Panc1 (cell line): ENCODE data around the gene ARMC10. TPM values are rescaled to one million over a fixed set of nuclear protein-coding genes. Genes with fewer than 3 reads are reported as not detected.

ENCODE experiments used
- ATAC-seq: fragments of 200-7000 bp; cut with Tn5 transposase; 2 replicates; pipeline ENCODE4 v1.9.1; 2020; ENCODE audit warnings: mild to moderate bottlenecking, moderate library complexity
- BruUV-seq: library from RNA; stranded (reverse); fragments of 400-500 nt; replicated peaks from 2 replicates; lab custom pipeline; 2021; lab: Mats Ljungman, UMichigan
- CTCF ChIA-PET: fragments of 300-600 bp; sonication (Branson Sonifier 250); formaldehyde crosslinking; loops from one replicate; lab custom pipeline; 2022; ENCODE audit warnings: antibody characterized with exemption; lab: Charles Lee
- POLR2A ChIA-PET: fragments of 300-600 bp; sonication (Branson Sonifier 250); formaldehyde crosslinking; loops from one replicate; lab custom pipeline; 2022; ENCODE audit warnings: antibody characterized with exemption; lab: Charles Lee
- DNase-seq: peaks from one replicate; pipeline ENCODE4 v3.0.0-alpha.2; 2010; ENCODE audit warnings: low read depth, low spot score
- H3K27ac ChIP-seq: 2 replicates; pipeline ENCODE4 v1.5.1; 2011; ENCODE audit warnings: mild to moderate bottlenecking, low read length, inconsistent platforms
- H3K27me3 ChIP-seq: fragments of 200-500 bp; sonication (Bioruptor generic); 2 replicates; pipeline ENCODE4 v1.6.0; 2014; ENCODE audit warnings: low read length, inconsistent platforms; ENCODE audit not compliant: control insufficient read depth, insufficient read depth
- H3K36me3 ChIP-seq: fragments of 200-500 bp; sonication (Bioruptor generic); 2 replicates; pipeline ENCODE4 v1.5.1; 2014; ENCODE audit warnings: inconsistent platforms, mild to moderate bottlenecking, low read length, moderate library complexity; ENCODE audit not compliant: control insufficient read depth, insufficient read depth
- H3K4me1 ChIP-seq: 2 replicates; pipeline ENCODE4 v1.5.1; 2011; ENCODE audit warnings: inconsistent platforms, mild to moderate bottlenecking, low read length, moderate library complexity; ENCODE audit not compliant: control insufficient read depth, insufficient read depth
- H3K4me3 ChIP-seq, 2 experiments: 2 replicates each; pipeline ENCODE4 v1.5.1; 2011 to 2012; ENCODE audit warnings: low read depth in 2 of 2, low read length in 2 of 2, mild to moderate bottlenecking in 2 of 2, inconsistent platforms in 1 of 2, moderate library complexity in 1 of 2
- H3K9me3 ChIP-seq: fragments of 200-500 bp; sonication (Bioruptor generic); 2 replicates; pipeline ENCODE4 v1.5.1; 2014; ENCODE audit warnings: low read depth, mild to moderate bottlenecking, inconsistent platforms, low read length, moderate library complexity; ENCODE audit not compliant: control insufficient read depth, insufficient read depth
- CTCF ChIP-seq: fragments of 450-650 bp; IDR thresholded peaks from 2 replicates; pipeline ENCODE4 v1.5.1; 2017; ENCODE audit warnings: mild to moderate bottlenecking
- POLR2AphosphoS5 ChIP-seq: IDR thresholded peaks from 2 replicates; pipeline ENCODE4 v1.6.1; 2012; ENCODE audit warnings: mild to moderate bottlenecking, low read depth, low read length, moderate library complexity
- SIN3A ChIP-seq: IDR thresholded peaks from 2 replicates; pipeline ENCODE4 v1.6.1; 2012; ENCODE audit warnings: low read depth, mild to moderate bottlenecking, low read length, moderate library complexity, borderline replicate concordance; ENCODE audit not compliant: insufficient read depth
- TCF7L2 ChIP-seq: IDR thresholded peaks from 2 replicates; pipeline ENCODE4 v1.6.1; 2011; ENCODE audit warnings: mild to moderate bottlenecking, low read depth, low read length, inconsistent platforms
- in situ Hi-C: cut with HindIII; loops from 2 replicates; pipeline ENCODE4 v1.10.0; 2016; ENCODE audit warnings: low sequenced_read_pairs, low pct_unique_long_range_greater_than_20kb
- intact Hi-C: fragments of 100-400 bp; cut with micrococcal nuclease; formaldehyde crosslinking; loops from one replicate; pipeline ENCODE4 v1.10.0; 2022; ENCODE audit not compliant: unreplicated experiment
- total RNA-seq: library from RNA; stranded (reverse); gene quantifications from one replicate; pipeline ENCODE4 v1.2.1, GENCODE V29; 2021; ENCODE audit not compliant: unreplicated experiment
- TF ChIP-seq, protein P1 (sequence below), 2 experiments: IDR thresholded peaks; 2 replicates each; pipeline ENCODE4 v1.6.1; 2011 to 2012; ENCODE audit warnings: low read depth in 2 of 2, control low read depth in 1 of 2, low read length in 1 of 2, mild to moderate bottlenecking in 1 of 2, moderate library complexity in 1 of 2; ENCODE audit not compliant: insufficient read depth in 1 of 2

The ARMC10 gene
- total RNA-seq, 1 experiment from 2014 or later = 73.2 TPM

DNA sequence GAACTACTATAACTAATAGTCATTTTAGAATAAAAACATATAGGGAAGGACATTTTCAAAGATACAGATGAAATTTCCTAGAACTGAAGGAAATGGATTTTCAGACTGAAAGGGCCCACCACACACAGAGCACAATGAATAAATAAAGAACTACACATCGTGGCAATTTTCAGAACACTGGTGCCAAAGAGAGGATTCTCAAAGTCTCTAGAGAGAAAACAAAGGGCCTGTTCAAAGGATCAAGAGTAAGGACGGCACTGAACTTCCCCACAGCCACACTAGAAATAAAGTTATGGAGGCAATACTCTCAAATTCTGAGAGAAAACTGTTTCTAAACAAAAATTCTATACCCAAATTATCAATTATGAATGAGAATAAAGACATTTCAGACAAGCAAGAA lies 52.1 kb downstream of the ARMC10 start:
- intact Hi-C loops = no loop called here
- POLR2A ChIA-PET = no interaction called here
- TF ChIP-seq TCF7L2 (no peak), CTCF (no peak), SIN3A (no peak), POLR2AphosphoS5 (no peak)
- TF ChIP-seq, protein P1, sequence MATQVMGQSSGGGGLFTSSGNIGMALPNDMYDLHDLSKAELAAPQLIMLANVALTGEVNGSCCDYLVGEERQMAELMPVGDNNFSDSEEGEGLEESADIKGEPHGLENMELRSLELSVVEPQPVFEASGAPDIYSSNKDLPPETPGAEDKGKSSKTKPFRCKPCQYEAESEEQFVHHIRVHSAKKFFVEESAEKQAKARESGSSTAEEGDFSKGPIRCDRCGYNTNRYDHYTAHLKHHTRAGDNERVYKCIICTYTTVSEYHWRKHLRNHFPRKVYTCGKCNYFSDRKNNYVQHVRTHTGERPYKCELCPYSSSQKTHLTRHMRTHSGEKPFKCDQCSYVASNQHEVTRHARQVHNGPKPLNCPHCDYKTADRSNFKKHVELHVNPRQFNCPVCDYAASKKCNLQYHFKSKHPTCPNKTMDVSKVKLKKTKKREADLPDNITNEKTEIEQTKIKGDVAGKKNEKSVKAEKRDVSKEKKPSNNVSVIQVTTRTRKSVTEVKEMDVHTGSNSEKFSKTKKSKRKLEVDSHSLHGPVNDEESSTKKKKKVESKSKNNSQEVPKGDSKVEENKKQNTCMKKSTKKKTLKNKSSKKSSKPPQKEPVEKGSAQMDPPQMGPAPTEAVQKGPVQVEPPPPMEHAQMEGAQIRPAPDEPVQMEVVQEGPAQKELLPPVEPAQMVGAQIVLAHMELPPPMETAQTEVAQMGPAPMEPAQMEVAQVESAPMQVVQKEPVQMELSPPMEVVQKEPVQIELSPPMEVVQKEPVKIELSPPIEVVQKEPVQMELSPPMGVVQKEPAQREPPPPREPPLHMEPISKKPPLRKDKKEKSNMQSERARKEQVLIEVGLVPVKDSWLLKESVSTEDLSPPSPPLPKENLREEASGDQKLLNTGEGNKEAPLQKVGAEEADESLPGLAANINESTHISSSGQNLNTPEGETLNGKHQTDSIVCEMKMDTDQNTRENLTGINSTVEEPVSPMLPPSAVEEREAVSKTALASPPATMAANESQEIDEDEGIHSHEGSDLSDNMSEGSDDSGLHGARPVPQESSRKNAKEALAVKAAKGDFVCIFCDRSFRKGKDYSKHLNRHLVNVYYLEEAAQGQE (IDR thresholded peaks at IDR 0.05; ENCODE audit: insufficient read depth in 1 of 2, low read depth in 2 of 2, low read length in 1 of 2) = no peak
- no peak for DNase-seq
- Histone ChIP-seq H3K4me1 (peaks cover 13% of the 10 kb centered on the region; the same call in 1 of the 2 replicates), H3K27me3 (no peaks in the 10 kb centered on the region), H3K9me3 (no peaks in the 10 kb centered on the region), H3K27ac (no peak overlapping the region), H3K4me3 (no peak overlapping the region), H3K36me3 (0 out of 2 replicates have a peak, but pooled peaks cover 2% of the 10 kb centered on the region)
- no TSS peak for BruUV-seq
- CTCF ChIA-PET = no interaction called here
- no peak for ATAC-seq
- in situ Hi-C loops = no loop called here

- POLR2A ChIA-PET = interaction anchor here (0.6 kb wide), 1 partner anchor 9 kb away, joined by 9 read pairs; no protein-coding TSS in a partner anchor
- in situ Hi-C loops = no loop called here
These were observed 55.0 kb downstream of the ARMC10 start for GRCh38 chr7:103129702-103130549.

More at GRCh38 chr7:103129702-103130549, 55.0 kb downstream of the ARMC10 start:
- TF ChIP-seq TCF7L2 (no peak), SIN3A (no peak), POLR2AphosphoS5 (no peak), CTCF (no peak)
- TF ChIP-seq, protein P1 (IDR thresholded peaks at IDR 0.05; ENCODE audit: insufficient read depth in 1 of 2, low read depth in 2 of 2, low read length in 1 of 2) = no peak
- CTCF ChIA-PET = no interaction called here
- intact Hi-C loops = no loop called here
- Histone ChIP-seq H3K4me3 (no peak overlapping the region), H3K36me3 (no peaks in the 10 kb centered on the region), H3K4me1 (peaks cover 25% of the 10 kb centered on the region; the same call in 1 of the 2 replicates), H3K9me3 (no peaks in the 10 kb centered on the region), H3K27me3 (no peaks in the 10 kb centered on the region), H3K27ac (peak overlapping the region; percentile 30; the same call in 1 of the 2 replicates)
- DNase-seq (no peak), ATAC-seq (peak; percentile 27; the same call in 1 of the 2 replicates)
- no TSS peak for BruUV-seq
